Stimulated activated CD8-positive, alpha-beta memory T cell treated with anti-CD3 and anti-CD28 coated beads, Interleukin-7, amount 100 ng/mL, for 48 hours (primary cell): Measurements from ENCODE around the gene TUBGCP2.

Experiments
- DNase-seq, 2 donors: peaks; one replicate each; pipeline ENCODE4 v3.0.0-alpha.2; 2020; ENCODE audit warnings: low read depth in 1 of 2; ENCODE audit errors: extremely low read depth in 1 of 2

TUBGCP2 gene

GRCh38 chr10:133280391-133281059 is 28.1 kb downstream of the TUBGCP2 start:
- DNase-seq: no peak

GRCh38 chr10:133279326-133280226 is 29.1 kb downstream of the TUBGCP2 start:
- DNase-seq: no peak

GRCh38 chr10:133278577-133279265 is 30.0 kb downstream of the TUBGCP2 start:
- DNase-seq: peak in 1 of 2 donors; percentile 63

GRCh38 chr10:133277993-133278576 is 30.6 kb downstream of the TUBGCP2 start:
- no peak for DNase-seq

- DNase-seq: no peak
Observed at GRCh38 chr10:133277277-133277992, 31.2 kb downstream of the TUBGCP2 start.

- peak in 1 of 2 donors; percentile 64 for DNase-seq
Observed at GRCh38 chr10:133276435-133277201, 32.1 kb downstream of the TUBGCP2 start, which contains the start of gene ADAM8. ADAM8 (minus strand) TSS chr10:133276868; CDS start chr10:133276817, 51 bp downstream.

- no peak for DNase-seq
Observed at GRCh38 chr10:133276100-133276434, 32.6 kb downstream of the TUBGCP2 start.

GRCh38 chr10:133275684-133276092 is 33.0 kb downstream of the TUBGCP2 start:
- DNase-seq: peak in 1 of 2 donors; percentile 58

- peak in 1 of 2 donors; percentile 86 for DNase-seq
Observed at GRCh38 chr10:133274751-133275683, 33.7 kb downstream of the TUBGCP2 start.

- no peak for DNase-seq
Observed at GRCh38 chr10:133273534-133274143, 35.0 kb downstream of the TUBGCP2 start.

- DNase-seq: no peak
Observed at GRCh38 chr10:133272964-133273420, 35.7 kb downstream of the TUBGCP2 start.

- no peak for DNase-seq
Observed at GRCh38 chr10:133272301-133272963, 36.2 kb downstream of the TUBGCP2 start.

GRCh38 chr10:133271521-133272300 is 37.0 kb downstream of the TUBGCP2 start:
- DNase-seq: no peak

GRCh38 chr10:133270773-133271297 is 37.8 kb downstream of the TUBGCP2 start:
- DNase-seq: no peak

GRCh38 chr10:133270204-133270603 is 38.5 kb downstream of the TUBGCP2 start:
- DNase-seq: no peak

- no peak for DNase-seq
Observed at GRCh38 chr10:133269367-133269766, 39.3 kb downstream of the TUBGCP2 start.
